HG03575 (cell line): ENCODE measurements around the gene PHYHD1.
"Not testable (repeated sequence)": the region's sequence is repeated elsewhere in the genome, so short reads cannot be mapped to it uniquely, and the experiment has no call there.

ENCODE experiments used
- ATAC-seq: cut with Tn5 transposase; IDR thresholded peaks from one replicate; pipeline ENCODE4 v1.9.1; 2021; ENCODE audit not compliant: unreplicated experiment, insufficient number of reproducible peaks, low FRiP score; ENCODE audit errors: extremely low read depth

The PHYHD1 gene

GRCh38 chr9:128945798-128946501, 25.2 kb downstream of the PHYHD1 start:
- ATAC-seq: no peak

- no peak for ATAC-seq
Measured at GRCh38 chr9:128946571-128947276, 25.9 kb downstream of the PHYHD1 start.

- ATAC-seq: no peak
Measured at GRCh38 chr9:128947277-128947526, 26.4 kb downstream of the PHYHD1 start.

- no peak for ATAC-seq
Measured at GRCh38 chr9:128947527-128948301, 26.9 kb downstream of the PHYHD1 start, which contains the start of the genes DOLK and NUP188. DOLK (minus strand) TSS chr9:128947603; CDS start chr9:128947303, 300 bp downstream. NUP188 (plus strand) TSS chr9:128947699; CDS start chr9:128947720, 21 bp downstream.

GRCh38 chr9:128961403-128961802, 40.6 kb downstream of the PHYHD1 start:
- not testable (repeated sequence) for ATAC-seq

GRCh38 chr9:128969491-128969890, 48.7 kb downstream of the PHYHD1 start:
- no peak for ATAC-seq

GRCh38 chr9:128972956-128973355, 52.2 kb downstream of the PHYHD1 start:
- no peak for ATAC-seq

- no peak for ATAC-seq
Measured at GRCh38 chr9:128979111-128979510, 58.3 kb downstream of the PHYHD1 start.

- no peak for ATAC-seq
Measured at GRCh38 chr9:128983536-128983935, 62.8 kb downstream of the PHYHD1 start.

- no peak for ATAC-seq
Measured at GRCh38 chr9:128986671-128987070, 65.9 kb downstream of the PHYHD1 start.

- ATAC-seq: no peak
Measured at GRCh38 chr9:128987805-128988204, 67.0 kb downstream of the PHYHD1 start.
